Measurements from ENCODE around the gene GABBR2.

The GABBR2 gene

DNA sequence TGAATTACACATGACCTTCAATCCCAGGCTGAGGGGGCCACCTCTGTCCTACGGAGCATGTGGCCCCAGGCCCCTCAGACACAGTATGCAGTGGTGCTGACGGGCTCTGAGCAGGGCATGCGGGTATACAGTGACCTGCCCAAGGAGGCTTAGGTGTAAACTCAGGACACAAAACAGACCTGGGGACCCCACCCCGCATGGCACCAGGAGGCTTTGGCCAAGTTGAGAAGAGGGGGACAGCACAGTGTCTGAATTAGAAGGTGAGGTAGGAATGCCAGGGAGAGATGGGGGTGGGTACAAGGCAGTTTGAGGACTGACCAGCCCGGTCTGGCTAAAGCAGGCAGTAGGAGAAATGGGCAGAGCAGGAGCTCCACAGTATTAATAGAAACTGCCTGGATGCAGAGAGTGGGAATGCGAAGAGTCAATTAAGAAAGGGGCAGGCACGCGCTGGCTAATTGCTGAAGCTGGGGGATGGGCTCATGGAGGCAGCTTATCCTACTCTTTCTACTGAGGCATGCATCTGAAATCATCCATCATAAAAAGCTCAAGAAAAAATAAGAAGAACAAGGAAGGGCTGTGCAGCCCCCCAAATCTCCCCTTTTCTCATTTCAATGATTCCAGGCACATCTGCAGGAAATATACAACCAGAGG is 109.0 kb downstream of the GABBR2 start:
- no peak overlapping the region for H3K27ac ChIP-seq

DNA sequence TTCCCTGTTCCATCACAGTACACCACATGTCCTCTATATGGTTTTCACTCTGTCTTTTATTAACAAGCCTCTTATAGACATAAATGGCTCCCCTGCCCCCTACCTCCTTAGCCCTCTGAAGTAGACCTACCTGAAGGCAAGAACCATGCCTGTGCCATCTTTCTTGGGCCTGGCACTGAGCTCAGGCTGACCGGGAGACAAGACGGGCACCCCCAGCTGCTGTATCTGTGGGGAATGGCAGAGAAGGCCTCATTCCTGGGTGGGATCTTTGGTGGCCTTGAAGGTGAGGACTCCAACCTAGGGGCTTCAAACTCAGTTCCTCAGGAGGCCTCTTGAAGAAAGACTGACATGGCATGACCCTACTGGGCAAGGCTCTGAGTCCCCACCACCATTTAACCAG is 109.9 kb downstream of the GABBR2 start:
- no peak overlapping the region for H3K9ac ChIP-seq
- H3K27ac ChIP-seq = no peak overlapping the region
- TF ChIP-seq, protein P1, sequence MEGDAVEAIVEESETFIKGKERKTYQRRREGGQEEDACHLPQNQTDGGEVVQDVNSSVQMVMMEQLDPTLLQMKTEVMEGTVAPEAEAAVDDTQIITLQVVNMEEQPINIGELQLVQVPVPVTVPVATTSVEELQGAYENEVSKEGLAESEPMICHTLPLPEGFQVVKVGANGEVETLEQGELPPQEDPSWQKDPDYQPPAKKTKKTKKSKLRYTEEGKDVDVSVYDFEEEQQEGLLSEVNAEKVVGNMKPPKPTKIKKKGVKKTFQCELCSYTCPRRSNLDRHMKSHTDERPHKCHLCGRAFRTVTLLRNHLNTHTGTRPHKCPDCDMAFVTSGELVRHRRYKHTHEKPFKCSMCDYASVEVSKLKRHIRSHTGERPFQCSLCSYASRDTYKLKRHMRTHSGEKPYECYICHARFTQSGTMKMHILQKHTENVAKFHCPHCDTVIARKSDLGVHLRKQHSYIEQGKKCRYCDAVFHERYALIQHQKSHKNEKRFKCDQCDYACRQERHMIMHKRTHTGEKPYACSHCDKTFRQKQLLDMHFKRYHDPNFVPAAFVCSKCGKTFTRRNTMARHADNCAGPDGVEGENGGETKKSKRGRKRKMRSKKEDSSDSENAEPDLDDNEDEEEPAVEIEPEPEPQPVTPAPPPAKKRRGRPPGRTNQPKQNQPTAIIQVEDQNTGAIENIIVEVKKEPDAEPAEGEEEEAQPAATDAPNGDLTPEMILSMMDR (IDR thresholded peaks at IDR 0.05) = no peak

More for the DNA sequence above, 109.0 kb downstream of the GABBR2 start:
- no peak overlapping the region for H3K4me2 ChIP-seq (ENCODE audit: low read length)
- H3K36me3 ChIP-seq (ENCODE audit: control insufficient read depth, insufficient read depth, low read length) = no peaks in the 10 kb centered on the region
- H2AFZ ChIP-seq = no peak overlapping the region
- H3K9ac ChIP-seq = no peak overlapping the region
- no peaks in the 10 kb centered on the region for H3K79me2 ChIP-seq
- TF ChIP-seq, protein P1 (IDR thresholded peaks at IDR 0.05) = no peak
- H3K9me3 ChIP-seq (ENCODE audit: control insufficient read depth, low read length) = no peaks in the 10 kb centered on the region
- H3K4me3 ChIP-seq (ENCODE audit: low read depth, low read length) = no peak overlapping the region
- H3K27me3 ChIP-seq (ENCODE audit: control insufficient read depth, insufficient read depth, low read length) = no peaks in the 10 kb centered on the region
- H3K4me1 ChIP-seq = no peaks in the 10 kb centered on the region

DNA sequence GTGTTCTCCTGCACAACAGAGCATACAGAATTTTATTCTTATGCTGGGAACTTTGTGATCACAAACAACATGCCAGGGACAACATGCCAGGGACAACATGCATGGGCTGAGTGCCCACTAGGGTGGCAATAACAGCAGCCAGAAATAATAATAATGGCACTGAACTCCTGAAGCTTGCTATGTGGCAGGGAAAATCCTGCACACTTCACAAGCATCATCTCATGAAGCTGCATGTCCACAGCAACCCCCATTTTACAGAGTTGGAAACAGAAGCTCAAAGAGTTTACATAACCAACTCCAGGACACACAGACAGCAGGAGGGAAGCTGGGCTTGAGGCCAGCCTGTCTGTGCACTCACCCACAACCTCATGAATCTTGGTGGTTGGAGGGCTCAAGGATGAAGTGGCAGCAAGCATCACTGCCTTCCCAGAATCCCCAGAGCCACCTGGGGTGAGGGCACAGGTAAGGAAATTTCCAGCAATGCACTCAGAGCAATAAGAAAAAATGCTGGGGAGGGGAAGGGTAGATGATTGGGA is 111.4 kb downstream of the GABBR2 start:
- TF ChIP-seq, protein P1 (IDR thresholded peaks at IDR 0.05) = no peak
- H3K79me2 ChIP-seq = no peaks in the 10 kb centered on the region

More for the DNA sequence above, 109.9 kb downstream of the GABBR2 start:
- Histone ChIP-seq H3K4me2 (ENCODE audit: low read length) (no peak overlapping the region), H2AFZ (no peak overlapping the region), H3K9me3 (ENCODE audit: control insufficient read depth, low read length) (no peaks in the 10 kb centered on the region), H3K27me3 (ENCODE audit: control insufficient read depth, insufficient read depth, low read length) (no peaks in the 10 kb centered on the region), H3K79me2 (no peaks in the 10 kb centered on the region), H3K4me3 (ENCODE audit: low read depth, low read length) (no peak overlapping the region), H3K36me3 (ENCODE audit: control insufficient read depth, insufficient read depth, low read length) (no peaks in the 10 kb centered on the region), H3K4me1 (no peaks in the 10 kb centered on the region)

DNA sequence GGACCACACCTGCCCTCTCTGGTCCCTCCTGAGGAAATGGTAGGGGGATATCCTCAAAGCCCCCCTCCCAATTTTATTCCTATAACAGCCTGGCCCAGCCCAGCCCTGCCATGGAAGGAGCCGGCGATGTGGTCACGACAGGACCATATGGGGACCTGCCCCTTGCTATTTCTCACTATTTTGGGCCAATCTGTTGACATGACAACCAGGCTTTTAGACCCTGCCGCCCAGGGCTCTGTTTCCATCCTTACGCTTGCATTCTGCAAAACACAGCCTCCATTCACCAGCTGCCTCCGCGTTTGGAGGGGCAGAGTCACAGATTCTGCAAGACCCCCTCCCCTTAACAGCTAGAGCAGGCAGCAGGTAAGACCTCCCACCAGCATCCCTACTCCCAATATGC is 112.2 kb downstream of the GABBR2 start:
- Histone ChIP-seq H3K36me3 (ENCODE audit: control insufficient read depth, insufficient read depth, low read length) (no peaks in the 10 kb centered on the region), H3K27me3 (ENCODE audit: control insufficient read depth, insufficient read depth, low read length) (no peaks in the 10 kb centered on the region), H3K4me1 (no peaks in the 10 kb centered on the region), H2AFZ (no peak overlapping the region), H3K4me3 (ENCODE audit: low read depth, low read length) (no peak overlapping the region), H3K9me3 (ENCODE audit: control insufficient read depth, low read length) (no peaks in the 10 kb centered on the region), H3K4me2 (ENCODE audit: low read length) (no peak overlapping the region), H3K27ac (no peak overlapping the region), H3K9ac (no peak overlapping the region), H3K79me2 (no peaks in the 10 kb centered on the region)
- TF ChIP-seq, protein P1 (IDR thresholded peaks at IDR 0.05) = no peak

More for the DNA sequence above, 111.4 kb downstream of the GABBR2 start:
- Histone ChIP-seq H3K4me3 (ENCODE audit: low read depth, low read length) (no peak overlapping the region), H3K9me3 (ENCODE audit: control insufficient read depth, low read length) (no peaks in the 10 kb centered on the region), H3K27me3 (ENCODE audit: control insufficient read depth, insufficient read depth, low read length) (no peaks in the 10 kb centered on the region), H3K4me2 (ENCODE audit: low read length) (no peak overlapping the region), H2AFZ (no peak overlapping the region), H3K36me3 (ENCODE audit: control insufficient read depth, insufficient read depth, low read length) (no peaks in the 10 kb centered on the region), H3K27ac (no peak overlapping the region), H3K4me1 (no peaks in the 10 kb centered on the region), H3K9ac (no peak overlapping the region)
